Left kidney (tissue), 2 donors: ENCODE results near the gene TBCK. TPM values are rescaled to one million over a fixed set of nuclear protein-coding genes. Genes with fewer than 3 reads are reported as not detected.
"Not testable (repeated sequence)": the region's sequence is repeated elsewhere in the genome, so short reads cannot be mapped to it uniquely, and the experiment has no call there.

Experiments
- DNase-seq: peaks from one replicate; pipeline ENCODE4 v3.0.0-alpha.2; 2013
- polyA plus RNA-seq: library from polyadenylated mRNA; unstranded; fragments of 120-200 nt; gene quantifications from one replicate; pipeline ENCODE4 v1.2.1, GENCODE V29; 2013; ENCODE audit not compliant: insufficient read length

The TBCK gene
- polyA plus RNA-seq, 1 donor: 71.6 TPM

DNA sequence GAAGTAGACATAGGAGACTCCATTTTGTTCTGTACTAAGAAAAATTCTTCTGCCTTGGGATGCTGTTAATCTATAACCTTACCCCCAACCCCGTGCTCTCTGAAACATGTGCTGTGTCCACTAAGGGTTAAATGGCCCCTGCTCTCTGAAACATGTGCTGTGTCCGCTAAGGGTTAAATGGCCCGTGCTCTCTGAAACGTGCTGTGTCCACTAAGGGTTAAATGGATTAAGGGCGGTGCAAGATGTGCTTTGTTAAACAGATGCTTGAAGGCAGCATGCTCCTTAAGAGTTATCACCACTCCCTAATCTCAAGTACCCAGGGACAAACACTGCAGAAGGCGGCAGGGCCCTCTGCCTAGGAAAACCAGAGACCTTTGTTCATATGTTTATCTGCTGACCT is 5.8 kb upstream of the TBCK start:
- not testable (repeated sequence) for DNase-seq

DNA sequence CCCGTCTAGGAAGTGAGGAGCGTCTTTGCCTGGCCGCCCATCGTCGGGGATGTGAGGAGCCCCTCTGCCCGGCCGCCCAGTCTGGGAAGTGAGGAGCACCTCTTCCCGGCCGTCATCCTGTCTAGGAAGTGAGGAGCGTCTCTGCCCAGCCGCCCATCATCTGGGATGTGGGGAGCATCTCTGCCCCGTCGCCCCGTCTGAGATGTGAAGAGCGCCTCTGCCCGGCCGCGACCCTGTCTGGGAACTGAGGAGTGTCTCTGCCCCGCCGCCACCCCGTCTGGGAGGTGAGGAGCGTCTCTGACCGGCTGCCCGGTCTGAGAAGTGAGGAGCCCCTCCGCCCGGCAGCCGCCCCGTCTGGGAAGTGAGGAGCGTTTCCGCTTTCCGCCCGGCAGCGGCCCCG is 5.2 kb upstream of the TBCK start:
- DNase-seq: not testable (repeated sequence)

DNA sequence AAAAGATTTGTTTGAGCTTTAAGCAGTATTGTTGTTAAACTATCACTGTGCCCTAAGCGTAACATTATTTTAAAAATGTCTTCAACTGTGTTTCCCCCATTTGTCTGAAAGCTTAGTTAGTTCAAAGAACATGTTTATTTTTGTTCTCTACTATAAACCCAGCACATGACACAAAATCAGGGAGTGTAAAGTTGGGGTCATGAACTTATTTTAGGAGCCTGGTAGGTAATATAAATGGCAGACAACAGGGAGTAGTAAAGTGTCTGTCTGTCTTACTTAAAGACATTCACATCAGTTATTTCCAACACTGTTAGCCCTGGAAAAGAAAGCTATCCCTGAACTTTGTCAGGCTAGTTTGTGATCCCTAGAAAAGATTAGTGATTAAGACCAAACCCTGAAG is 4.2 kb upstream of the TBCK start:
- DNase-seq: no peak

DNA sequence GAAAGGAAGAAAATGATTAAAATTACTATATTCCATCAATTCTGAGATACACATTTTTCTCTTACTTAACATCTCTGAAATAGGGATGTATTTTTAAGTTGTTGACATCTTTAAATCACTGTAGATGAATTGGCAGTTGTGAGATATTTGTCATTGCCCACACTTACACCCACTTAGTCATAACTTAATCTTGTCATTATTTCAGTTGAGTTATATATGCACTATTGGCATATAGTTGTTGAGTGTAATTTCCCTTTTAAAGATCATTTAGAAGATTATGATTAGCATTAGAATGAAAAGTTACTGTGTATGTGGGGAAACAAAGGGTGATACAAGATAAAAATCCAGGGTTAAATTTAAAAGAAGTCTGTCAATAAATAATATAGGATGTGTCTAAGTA is 2.5 kb upstream of the TBCK start:
- DNase-seq: no peak

DNA sequence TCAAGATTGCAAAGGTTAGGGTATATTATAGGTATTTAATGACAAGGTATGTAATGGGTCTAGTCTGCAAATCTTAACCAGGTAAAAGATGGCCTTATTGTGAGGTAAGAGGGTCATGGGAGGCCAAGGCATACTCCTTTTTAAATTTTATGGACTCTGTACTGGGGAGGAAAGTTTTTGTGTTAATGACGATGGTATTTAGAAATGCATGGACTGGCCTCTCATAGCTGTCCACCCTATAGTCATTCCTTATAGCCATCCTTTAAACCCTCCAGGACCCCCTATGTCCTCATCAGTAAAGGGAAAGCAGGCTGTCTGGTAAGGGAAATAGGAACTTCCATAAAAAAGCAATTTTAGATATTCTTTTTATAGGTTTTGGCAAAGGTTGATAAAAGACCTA is 1.8 kb upstream of the TBCK start:
- no peak for DNase-seq

DNA sequence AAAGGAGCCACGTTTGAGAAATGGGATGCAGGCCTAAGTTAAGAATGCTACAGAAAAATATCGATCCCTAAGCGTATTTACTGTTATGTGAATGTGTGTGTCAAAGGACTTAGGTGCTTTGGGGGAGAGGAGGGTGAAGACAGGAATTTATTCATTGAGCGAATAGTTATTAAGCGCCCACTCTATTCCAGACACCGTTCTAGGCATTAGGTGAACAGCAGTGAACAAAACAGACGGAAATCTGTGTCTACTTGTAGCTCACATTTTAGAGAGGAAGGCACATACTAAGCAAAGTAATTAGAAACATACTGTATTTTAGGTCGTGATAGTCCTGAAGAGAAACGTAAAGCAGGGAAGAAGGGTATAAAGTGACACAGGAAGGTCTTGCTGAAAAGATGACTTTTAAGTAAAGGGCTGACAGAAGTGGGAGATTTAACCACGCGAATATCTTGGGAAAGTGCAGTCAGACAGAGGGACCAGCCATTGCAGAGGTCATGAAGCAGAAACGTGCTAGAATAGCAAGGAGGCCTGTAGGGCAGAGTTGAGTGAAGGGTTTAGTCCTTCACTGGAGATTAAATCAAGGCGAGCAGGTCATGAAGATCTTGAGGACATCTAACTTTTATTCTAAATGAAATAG is 882 bp upstream of the TBCK start:
- DNase-seq: peak; percentile 11

DNA sequence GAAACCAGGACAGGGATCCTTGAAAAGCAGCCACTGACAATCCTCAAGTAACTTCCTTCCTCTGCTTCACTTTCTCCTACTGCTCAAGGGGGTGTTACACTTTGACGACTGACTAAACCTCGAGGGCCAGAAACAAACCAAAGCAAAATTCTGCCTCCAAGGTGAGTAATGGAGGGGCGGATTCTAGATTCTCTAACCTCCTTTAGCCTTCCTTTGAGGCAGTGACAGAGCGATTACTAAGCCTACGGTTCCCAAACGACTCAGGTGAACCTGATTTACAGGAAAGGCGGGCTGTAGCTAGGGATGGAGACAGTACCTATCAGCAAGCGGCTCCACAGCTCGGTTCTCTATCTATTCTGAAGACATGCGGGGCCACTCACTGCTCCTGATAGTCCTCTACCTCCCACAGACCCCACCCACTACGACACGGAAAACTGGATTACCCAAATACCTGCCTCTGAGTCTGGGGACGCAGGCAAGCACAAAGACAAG is 487 bp downstream of the TBCK start:
- peak; percentile 46 for DNase-seq

DNA sequence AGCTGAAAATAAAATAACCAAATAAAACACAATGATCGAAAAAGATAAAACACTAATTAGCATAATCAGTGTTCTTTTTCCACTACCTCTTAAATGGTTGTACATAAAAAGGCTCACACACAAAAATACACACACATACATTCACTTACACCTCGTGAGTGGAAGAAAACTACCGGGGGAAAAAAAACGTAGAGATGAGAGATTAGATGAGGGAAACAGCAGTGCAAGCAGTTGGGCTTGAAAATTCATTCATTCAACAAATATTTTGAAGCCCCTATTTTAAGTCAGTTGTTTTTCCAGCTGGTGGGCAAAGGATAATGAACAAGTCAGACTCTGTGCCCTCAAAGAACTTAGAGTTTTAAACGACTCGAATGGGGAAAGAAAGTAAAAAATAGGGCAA is 1.0 kb downstream of the TBCK start:
- no peak for DNase-seq

DNA sequence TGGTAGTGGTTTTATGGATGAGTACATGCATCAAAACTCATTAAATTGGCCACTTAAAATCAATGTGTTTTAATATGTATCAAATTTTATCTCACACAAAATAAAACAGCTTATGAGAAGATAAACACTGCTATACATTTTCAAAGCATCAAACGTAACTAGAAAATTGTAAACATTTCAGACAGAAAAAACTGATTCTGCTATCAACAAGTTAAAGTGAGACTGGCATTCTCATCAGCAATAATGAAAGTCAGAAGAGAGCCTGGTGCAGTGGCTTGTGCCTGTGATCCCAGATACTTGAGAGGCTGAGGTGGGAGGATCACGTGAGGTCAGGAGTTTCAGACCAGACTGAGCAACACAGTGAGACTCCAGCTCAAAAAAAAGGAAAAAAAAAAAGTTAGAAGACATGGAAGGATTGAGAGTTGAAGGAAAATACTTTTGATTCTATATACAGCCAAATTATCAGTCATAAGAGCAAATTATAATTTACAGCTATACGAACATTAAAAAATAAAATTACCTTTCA is 2.9 kb downstream of the TBCK start:
- DNase-seq: no peak

DNA sequence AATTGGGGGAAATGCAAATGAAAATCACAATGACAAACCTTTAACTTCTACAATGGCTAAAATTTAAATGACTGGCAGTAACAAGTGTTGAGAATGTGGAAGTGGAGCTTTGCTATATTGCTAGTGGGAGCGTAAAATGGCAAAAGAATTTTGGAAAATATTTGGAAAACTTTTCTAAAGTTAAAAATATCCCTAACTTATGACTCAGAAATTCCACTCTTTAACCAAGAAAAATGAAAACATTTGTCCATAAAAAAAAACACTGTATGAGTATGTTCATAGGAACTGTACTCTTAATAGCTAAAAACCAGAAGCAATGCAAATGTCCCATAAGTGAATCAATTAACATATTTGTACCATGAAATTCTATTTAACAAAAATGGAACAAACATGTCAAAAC is 3.6 kb downstream of the TBCK start:
- no peak for DNase-seq

DNA sequence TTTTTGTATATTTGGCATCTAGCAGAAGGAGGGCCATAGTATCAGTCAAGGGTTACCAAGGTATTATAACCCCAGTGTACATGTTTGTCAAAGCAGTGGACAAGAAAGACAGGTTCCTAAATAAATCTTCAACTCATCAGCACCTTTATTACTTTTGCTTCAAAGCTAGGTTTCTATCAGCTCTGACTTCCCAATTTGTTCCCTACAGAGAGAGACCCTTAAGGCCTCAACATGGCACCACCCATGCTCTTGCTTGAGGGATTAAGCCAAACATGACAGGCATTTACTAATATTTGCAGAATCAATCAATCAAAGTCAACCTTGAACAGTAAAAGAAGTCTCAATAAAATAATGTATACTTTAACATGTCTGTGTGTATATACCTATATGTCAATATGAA is 9.4 kb downstream of the TBCK start:
- DNase-seq: no peak

DNA sequence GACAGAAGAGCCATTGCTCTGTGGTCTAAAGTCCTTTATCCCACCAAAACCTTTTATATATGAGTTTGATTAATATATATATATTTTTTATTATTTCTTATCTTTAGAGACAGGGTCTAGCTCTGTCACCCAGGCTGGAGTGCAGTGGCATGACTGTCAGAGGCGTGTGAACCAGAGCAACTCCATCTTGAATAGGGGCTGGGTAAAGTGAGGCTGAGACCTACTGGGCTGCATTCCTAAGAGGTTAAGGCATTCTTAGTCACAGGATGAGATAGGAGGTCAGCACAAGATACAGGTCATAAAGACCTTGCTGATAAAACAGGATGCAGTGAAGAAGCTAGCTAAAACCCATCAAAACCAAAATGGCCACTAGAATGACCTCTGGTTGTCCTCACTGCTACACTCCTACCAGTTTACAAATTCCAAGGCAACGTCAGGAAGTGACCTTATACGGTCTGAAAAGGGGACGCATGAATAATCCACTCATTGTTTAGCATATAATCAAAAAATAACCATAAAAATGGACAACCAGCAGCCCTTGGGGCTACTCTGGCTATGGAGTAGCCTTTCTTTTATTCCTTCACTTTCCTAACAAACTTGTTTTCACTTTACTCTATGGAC is 10.5 kb downstream of the TBCK start:
- DNase-seq: no peak

DNA sequence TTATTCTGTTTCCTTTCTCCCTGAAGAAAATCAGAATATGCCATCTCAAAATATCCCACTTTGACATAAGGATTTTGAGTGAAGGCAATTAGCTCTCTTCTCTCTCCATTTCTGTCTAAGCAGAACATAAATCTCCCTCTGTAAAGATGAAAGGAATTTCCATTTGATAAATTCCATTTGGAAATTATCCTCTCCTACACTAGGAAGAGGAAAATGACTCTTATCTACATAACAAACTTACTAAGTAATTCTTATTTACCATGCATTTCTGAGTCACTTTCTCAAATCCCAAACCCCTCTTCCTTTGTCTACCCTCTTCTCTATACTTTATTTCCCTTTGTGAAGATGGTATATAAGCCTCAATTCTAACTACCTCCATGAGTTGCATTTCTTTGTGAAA is 11.4 kb downstream of the TBCK start:
- no peak for DNase-seq

DNA sequence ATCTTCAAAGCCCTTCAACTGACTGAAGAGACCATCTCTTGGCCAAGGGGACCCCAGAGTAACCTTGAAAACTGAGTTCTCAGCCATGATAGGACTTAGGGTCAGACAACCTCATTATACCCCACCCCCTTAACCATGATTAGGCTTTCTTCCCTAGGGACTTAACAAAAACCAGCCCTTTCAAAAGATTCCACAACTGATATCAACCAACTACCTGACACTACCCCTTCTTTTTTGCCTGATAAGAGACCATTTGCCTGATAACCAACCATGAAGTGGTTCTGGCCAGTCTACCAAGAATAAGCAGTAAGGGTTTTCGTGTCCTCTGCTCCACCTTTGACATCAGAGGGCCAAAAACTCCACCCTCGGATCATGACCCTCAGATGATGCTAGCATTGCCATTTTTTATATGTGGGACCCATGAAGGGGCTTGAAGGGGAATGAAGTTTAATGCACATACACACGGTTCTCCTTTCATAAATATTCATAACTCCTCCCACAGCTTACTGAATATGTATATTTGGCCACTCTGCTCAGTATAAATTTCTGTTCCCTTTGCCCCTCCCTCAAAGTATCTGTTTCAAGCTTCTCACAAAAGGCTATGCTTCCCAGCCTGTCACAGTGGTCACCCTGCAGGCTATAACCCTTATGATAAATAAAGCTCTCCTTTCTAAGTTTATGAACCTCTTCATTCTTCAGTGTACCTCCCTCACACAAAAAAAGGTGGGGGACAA is 12.3 kb downstream of the TBCK start:
- no peak for DNase-seq

DNA sequence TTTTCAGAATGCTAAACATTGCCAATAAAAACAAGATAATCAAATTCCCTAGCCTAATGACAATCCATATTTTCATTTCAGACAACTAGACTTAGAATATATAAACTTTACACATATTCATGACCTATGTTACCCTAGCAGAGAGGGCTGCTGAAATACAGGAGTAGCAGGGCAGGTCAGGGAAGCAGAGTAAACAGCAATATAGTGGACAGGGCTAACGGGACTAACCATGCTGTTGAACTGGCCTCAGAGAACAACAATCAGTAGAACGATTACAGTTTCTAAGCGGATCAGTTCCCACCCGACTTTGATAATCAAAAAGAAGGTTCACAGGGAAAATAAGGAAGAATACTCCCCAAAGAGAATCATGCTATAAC is 14.0 kb downstream of the TBCK start:
- DNase-seq: no peak

DNA sequence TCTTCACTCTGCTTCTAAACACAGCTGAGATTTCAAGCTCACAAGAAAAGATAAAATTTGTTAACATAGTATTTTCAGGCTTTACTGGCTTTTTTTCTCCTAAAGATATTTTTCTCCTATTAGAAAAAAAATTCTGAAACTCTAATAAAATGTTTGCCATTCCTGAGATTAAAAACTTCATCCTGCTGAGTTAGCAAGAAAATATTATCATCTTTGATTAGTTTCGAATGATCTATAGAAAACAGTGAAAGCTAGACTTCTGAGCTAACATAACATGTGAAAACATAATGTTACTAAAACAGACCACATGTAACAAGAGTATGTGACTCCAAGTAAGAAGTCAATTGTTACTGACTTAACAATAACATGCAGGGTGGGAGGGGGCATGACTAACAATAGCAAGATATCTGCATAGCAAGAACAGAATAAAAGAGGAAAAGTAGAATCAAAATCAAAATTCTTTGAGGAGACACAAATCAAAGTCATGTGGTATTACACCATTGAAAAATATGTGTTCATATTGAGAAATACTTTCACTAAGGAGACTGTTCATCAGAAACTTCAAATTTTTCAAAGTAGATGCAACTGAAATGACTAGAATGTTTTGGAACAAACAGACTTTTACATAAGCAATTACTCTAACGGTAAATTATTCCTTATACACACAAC is 14.5 kb downstream of the TBCK start:
- DNase-seq: no peak

DNA sequence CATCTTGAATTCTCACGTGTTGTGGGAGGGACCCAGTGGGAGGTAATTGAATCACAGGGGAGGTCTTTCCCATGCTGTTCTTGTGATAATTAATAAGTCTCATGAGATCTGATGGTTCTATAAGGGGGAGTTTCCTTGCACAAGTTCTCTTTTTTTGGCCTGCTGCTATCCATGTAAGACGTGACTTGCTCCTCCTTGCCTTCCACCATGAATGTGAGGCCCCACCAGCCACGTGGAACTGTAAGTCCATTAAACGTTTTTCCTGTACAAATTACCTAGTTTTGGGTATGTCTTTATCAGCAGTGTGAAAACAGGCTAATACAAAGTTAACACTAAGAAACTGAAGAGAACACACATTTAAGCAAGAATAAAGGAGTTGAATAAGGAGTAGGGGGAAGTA is 16.0 kb downstream of the TBCK start:
- no peak for DNase-seq

DNA sequence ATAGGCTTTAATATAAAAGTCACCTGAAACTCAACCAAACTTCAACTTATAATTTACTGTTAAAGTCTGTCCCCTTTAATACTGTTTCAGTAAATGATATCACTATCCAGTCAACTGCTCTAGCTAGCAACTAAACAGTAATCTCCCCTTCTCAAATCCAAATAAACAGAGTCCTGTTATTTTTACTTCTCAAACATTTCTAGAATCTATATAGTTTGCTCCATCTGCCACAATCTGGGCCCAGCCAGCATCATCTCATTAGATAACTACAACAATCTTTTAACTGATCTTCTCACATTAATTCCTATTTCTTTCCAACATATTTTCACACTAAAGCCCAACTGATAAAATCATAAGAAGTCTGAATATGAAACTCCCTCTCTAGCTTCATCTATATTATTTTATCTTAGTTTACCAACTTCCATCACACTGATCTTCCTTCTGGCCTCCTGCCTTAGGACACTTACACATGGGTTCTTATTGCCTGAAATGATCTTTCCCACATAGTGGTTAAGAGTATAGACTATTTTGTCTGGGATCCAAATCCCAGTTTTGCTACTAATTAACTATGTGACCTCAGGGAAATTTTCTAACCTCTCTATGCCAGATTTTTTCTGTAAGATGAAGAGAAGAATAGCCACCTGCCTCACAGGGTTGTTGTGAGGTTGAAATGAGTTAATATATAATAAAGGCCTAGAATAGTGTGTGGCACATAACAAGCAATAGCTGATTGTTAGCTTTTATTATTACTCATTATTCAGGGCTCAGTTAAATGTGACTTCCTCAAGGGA is 18.6 kb downstream of the TBCK start:
- no peak for DNase-seq

DNA sequence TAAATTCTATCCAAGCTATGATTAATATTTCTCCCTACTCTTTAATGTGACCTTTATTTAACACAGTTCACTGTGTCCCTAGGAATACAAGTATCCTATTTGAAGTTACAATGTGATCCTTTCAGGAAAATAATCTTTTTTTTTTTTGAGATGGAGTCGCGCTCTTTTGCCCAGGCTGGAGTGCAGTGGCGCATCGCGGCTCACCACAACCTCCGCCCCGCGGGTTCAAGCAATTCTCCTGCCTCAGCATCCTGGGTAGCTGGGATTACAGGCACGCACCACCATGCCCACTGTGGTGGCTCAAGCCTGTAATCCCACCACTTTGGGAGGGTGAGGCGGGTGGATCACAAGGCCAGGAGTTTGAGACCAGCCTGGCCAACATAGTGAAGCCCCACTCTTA is 21.9 kb downstream of the TBCK start:
- no peak for DNase-seq

DNA sequence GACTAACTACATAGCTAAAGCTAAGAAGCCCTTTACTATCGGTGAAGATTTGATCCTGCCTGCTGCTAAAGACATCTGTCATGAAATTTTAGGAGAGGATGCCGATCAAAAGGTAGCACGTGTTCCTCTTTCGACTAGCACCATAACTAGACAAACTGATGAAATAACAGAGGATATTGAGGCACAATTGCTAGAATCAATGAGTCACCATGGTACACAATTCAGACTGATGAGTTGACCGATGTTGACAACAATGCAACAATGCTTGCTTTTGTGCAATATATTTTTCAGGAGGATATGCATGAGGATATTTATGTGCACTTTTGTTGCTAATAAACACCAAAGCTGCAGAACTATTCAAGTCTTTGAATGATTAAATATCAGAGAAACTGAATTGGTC is 24.3 kb downstream of the TBCK start:
- DNase-seq: no peak

DNA sequence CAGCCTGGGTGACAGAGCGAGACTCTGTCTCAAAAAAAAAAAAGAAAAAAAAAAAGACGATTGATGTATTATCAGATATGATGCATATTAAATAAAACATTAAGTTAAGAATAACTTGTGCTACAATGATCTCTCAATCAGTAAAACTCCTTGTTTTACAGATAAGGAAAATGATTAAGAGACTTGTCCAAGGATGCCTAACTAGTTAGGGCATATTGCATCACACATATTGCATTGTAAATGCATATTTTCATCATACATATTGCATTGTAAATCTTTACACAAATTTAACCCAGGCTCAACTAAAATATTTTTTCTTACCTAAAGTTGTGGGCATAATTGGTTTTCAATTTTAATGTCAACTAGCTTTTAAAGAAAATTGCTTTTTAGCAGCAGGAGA is 26.3 kb downstream of the TBCK start:
- DNase-seq: no peak
